ENCODE results near the gene ZSWIM5. TPM values are rescaled to one million over a fixed set of nuclear protein-coding genes. Genes with fewer than 3 reads are reported as not detected.

ZSWIM5 gene
- total and polyA plus RNA-seq, 2 donors (not counting 1 experiment from before 2014, with no cell fraction given) = 0.36 to 1.7 TPM

DNA sequence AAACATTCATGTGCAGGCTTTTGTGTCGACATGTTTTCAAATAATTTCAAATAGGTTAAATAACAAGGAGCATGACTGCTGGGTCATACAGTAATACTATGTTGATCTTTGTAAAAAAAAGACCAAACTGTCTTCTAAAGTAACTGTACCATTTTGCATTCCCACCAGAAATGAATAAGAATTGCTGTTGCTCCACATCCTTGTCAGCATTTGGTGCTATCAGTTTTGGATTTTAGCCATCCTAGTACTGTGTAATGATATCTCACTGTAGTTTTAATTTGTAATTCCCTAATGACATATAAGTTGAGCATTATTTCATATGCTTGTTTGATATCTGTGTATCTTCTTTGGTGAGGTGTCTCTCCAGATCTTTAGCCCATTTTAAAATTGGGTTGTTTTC lies 182.7 kb downstream of the ZSWIM5 start:
- no CpG with 5 or more reads among the region's 1 CpG for WGBS (ENCODE audit: insufficient coverage)
- intact Hi-C loops (cut with micrococcal nuclease) = no loop called here
- no peak for ATAC-seq (ENCODE audit: low read depth)
- Histone ChIP-seq H3K79me2 (ENCODE audit: control insufficient read depth, insufficient read depth, low read length) (no peaks in the 10 kb centered on the region), H3K4me3 (ENCODE audit: control extremely low read depth in 1 of 5, extremely low read depth in 1 of 5, insufficient read depth in 1 of 5, low read depth in 2 of 5, low read length in 4 of 5) (no peak overlapping the region), H3K27ac (ENCODE audit: low read length in 2 of 2) (no peak overlapping the region), H3K4me2 (replicated peaks; ENCODE audit: low read depth, low read length, poor library complexity, severe bottlenecking) (no peak overlapping the region), H3K36me3 (replicated peaks in 1 of 2; ENCODE audit: control extremely low read depth in 1 of 2, control insufficient read depth in 1 of 2, extremely low read depth in 1 of 2, insufficient read depth in 2 of 2, low read length in 1 of 2) (no peaks in the 10 kb centered on the region), H2AFZ (ENCODE audit: insufficient read depth, low read depth, low read length, poor library complexity, severe bottlenecking) (no peak overlapping the region), H3K9me3 (ENCODE audit: control extremely low read depth in 1 of 3, control insufficient read depth in 2 of 3, insufficient read depth in 1 of 3, low read length in 2 of 3) (no peaks in the 10 kb centered on the region), H4K20me1 (ENCODE audit: control insufficient read depth, insufficient read depth, low read length, poor library complexity, severe bottlenecking) (no peaks in the 10 kb centered on the region), H3K4me1 (ENCODE audit: control insufficient read depth in 2 of 2, insufficient read depth in 2 of 2, low read length in 2 of 2) (no peaks in the 10 kb centered on the region), H3K9ac (ENCODE audit: low read length) (no peak overlapping the region), H3K27me3 (replicated peaks in 1 of 4; ENCODE audit: control extremely low read depth in 1 of 4, control insufficient read depth in 3 of 4, insufficient read depth in 4 of 4, low read length in 3 of 4) (no peaks in the 10 kb centered on the region)
- Mint-ChIP-seq H3K4me1 (no peaks in the 10 kb centered on the region), H3K27ac (no peak overlapping the region), H3K9me3 (ENCODE audit: insufficient read depth) (no peaks in the 10 kb centered on the region), H3K27me3 (no peaks in the 10 kb centered on the region), H3K4me3 (no peak overlapping the region)
- no peak for DNase-seq
- ChIA-PET POLR2A (no interaction called here), CTCF (no interaction called here)
- TF ChIP-seq, protein P1, sequence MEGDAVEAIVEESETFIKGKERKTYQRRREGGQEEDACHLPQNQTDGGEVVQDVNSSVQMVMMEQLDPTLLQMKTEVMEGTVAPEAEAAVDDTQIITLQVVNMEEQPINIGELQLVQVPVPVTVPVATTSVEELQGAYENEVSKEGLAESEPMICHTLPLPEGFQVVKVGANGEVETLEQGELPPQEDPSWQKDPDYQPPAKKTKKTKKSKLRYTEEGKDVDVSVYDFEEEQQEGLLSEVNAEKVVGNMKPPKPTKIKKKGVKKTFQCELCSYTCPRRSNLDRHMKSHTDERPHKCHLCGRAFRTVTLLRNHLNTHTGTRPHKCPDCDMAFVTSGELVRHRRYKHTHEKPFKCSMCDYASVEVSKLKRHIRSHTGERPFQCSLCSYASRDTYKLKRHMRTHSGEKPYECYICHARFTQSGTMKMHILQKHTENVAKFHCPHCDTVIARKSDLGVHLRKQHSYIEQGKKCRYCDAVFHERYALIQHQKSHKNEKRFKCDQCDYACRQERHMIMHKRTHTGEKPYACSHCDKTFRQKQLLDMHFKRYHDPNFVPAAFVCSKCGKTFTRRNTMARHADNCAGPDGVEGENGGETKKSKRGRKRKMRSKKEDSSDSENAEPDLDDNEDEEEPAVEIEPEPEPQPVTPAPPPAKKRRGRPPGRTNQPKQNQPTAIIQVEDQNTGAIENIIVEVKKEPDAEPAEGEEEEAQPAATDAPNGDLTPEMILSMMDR (IDR thresholded peaks at IDR 0.05) = no peak

DNA sequence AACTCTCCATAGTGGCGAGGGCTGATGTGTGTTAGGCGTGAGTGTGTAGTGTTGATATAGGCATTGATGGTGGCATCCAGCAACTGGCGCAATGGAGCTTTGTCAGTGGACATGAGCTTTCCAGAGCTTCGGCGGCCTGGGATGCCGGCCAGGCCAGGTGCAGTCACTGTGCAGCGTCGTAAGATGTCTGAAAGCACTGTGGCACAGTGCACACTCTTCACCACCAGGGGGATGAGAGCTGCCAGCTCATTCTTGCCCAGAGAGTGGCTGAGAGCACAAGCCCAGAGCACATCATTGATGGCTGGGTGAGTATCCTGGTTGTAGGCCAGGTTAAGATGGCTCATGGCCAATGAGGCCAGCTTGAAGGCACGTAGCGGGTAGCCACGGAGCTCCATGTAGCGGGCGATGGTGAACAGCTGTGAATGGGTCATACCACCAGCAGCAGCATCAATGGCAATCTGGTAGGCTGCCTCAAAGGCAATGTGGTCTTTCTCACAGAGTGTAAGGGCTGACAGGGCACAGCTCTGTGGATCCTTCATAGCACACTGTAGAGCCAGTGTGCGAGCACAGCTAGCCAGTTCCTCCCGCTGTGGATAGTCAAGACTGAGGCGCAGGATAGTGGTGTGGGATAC lies 187.7 kb downstream of the ZSWIM5 start:
- ChIA-PET CTCF (interaction anchor here (0.6 to 11.9 kb wide), 15 partner anchors 8 to 1226 kb away, joined by 3 to 388 read pairs (median 4); partner anchors contain the start of genes HECTD3, PRDX1 and TESK2), POLR2A (interaction anchor here (0.7 to 1.5 kb wide), 2 partner anchors 283 to 285 kb away, joined by 3 to 7 read pairs; no protein-coding TSS in a partner anchor)
- no peak overlapping the region for H3K4me3 Mint-ChIP-seq
- ATAC-seq (ENCODE audit: low read depth) (peak; percentile 67), DNase-seq (peak; percentile 67)
- Histone ChIP-seq H3K36me3 (replicated peaks in 1 of 2; ENCODE audit: control extremely low read depth in 1 of 2, control insufficient read depth in 1 of 2, extremely low read depth in 1 of 2, insufficient read depth in 2 of 2, low read length in 1 of 2) (peaks cover 0 to 15% of the 10 kb centered on the region in 2 experiments), H4K20me1 (ENCODE audit: control insufficient read depth, insufficient read depth, low read length, poor library complexity, severe bottlenecking) (no peaks in the 10 kb centered on the region), H3K27me3 (replicated peaks in 1 of 4; ENCODE audit: control extremely low read depth in 1 of 4, control insufficient read depth in 3 of 4, insufficient read depth in 4 of 4, low read length in 3 of 4) (no peaks in the 10 kb centered on the region), H3K79me2 (ENCODE audit: control insufficient read depth, insufficient read depth, low read length) (no peaks in the 10 kb centered on the region), H3K9me3 (ENCODE audit: control extremely low read depth in 1 of 3, control insufficient read depth in 2 of 3, insufficient read depth in 1 of 3, low read length in 2 of 3) (no peaks in the 10 kb centered on the region), H3K4me1 (ENCODE audit: control insufficient read depth in 2 of 2, insufficient read depth in 2 of 2, low read length in 2 of 2) (peaks cover 0 to 6% of the 10 kb centered on the region in 2 donors), H3K4me2 (replicated peaks; ENCODE audit: low read depth, low read length, poor library complexity, severe bottlenecking) (no peak overlapping the region), H3K27ac (ENCODE audit: low read length in 2 of 2) (no peak overlapping the region), H2AFZ (ENCODE audit: insufficient read depth, low read depth, low read length, poor library complexity, severe bottlenecking) (peak overlapping the region; percentile 60), H3K4me3 (ENCODE audit: control extremely low read depth in 1 of 5, extremely low read depth in 1 of 5, insufficient read depth in 1 of 5, low read depth in 2 of 5, low read length in 4 of 5) (no peak overlapping the region), H3K9ac (ENCODE audit: low read length) (no peak overlapping the region)
- peaks cover 13% of the 10 kb centered on the region for H3K4me1 Mint-ChIP-seq
- no peaks in the 10 kb centered on the region for H3K27me3 Mint-ChIP-seq
- intact Hi-C loops (cut with micrococcal nuclease) = loop anchor here (1.0 kb wide), 1 partner anchor 282 kb away; no protein-coding TSS in a partner anchor
- no peak for TF ChIP-seq EZH2 (IDR thresholded peaks at IDR 0.05; ENCODE audit: borderline replicate concordance, insufficient read depth, low read depth, low read length, poor library complexity, severe bottlenecking)
- TF ChIP-seq, protein P1 (IDR thresholded peaks at IDR 0.05) = peak; percentile 73
- 80% methylated on average over 16 of the region's 16 CpGs for WGBS (ENCODE audit: insufficient coverage)
- H3K9me3 Mint-ChIP-seq (ENCODE audit: insufficient read depth) = no peaks in the 10 kb centered on the region
- H3K27ac Mint-ChIP-seq = no peak overlapping the region
